NCI-H1048 (cell line): ENCODE measurements around the gene POU5F1.
"Not testable (repeated sequence)": the region's sequence is repeated elsewhere in the genome, so short reads cannot be mapped to it uniquely, and the experiment has no call there.

Experiments
- DNase-seq: peaks from one replicate; lab custom pipeline; 2025; lab: John Stamatoyannopoulos, UW

Gene POU5F1

DNA sequence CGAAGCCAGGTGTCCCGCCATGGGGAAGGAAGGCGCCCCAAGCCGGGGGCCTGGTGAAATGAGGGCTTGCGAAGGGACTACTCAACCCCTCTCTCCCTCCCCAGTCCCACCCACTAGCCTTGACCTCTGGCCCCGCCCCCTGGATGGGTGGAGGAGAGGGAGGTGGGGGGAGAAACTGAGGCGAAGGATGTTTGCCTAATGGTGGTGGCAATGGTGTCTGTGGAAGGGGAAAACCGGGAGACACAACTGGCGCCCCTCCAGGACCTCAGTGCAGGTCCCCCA is at the start of gene POU5F1:
TSS of gene POU5F1 (minus strand) at position 83 of the 282 bp plus-strand sequence. CDS start at position 21, 62 bp downstream.
- DNase-seq = no peak

GRCh38 chr6:31216208-31216898 is 45.9 kb upstream of the POU5F1 start:
- DNase-seq = no peak

- DNase-seq = not testable (repeated sequence)
Observed at GRCh38 chr6:31215216-31215615, 44.7 kb upstream of the POU5F1 start.

DNA sequence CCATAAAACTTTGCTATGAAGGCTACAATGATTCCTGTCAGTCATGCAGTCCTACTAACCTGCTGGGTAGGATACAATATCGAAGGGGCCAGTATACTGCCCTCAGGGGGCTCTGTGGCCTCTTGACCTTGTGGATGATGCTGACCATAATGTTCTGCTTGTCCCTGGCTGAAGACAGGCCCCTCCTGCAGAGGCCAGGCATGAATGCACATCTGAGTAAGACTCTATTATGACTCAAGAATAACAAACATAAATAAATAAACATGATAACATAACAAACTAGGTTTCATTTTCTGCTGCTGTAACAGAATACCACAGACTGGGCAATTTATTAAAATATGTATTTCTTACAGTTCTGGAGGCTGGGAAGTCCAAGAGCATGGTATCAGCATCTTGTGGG is 44.0 kb upstream of the POU5F1 start:
- no peak for DNase-seq

DNA sequence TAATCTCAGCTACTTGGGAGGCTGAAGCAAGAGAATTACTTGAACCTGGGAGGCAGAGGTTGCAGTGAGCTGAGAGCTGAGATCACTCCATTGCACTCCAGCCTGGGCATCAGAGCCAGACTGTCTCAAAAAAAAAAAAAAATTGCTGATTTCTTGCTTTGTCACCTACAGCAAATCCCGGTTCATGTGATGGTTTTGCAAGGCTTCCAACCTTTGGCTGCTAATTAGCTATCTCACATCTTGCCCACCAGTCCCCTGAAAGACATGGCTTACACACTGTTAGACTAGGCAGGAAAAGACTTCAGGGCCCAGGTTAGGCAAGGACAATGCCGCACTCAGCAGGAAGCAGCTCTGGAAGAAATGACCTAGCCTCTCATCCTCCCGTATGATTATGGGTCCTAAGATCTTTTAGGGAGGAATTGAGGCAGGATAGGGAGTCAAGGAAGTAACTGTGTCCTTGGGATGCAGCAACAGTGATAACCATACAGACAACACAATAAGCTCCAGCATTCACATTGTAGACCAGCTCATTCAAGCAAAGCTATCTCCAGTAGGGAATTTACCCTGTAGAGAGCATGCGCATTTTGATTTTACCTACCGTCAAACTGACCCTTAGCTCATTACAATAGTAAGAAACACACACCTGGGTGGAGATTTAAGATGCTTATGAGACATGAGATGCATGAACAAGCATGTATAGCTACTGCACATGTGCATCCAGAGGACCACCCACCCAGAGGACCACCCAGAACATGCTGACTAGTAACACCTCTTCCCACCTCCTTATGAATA is 40.5 kb upstream of the POU5F1 start:
- DNase-seq = no peak

GRCh38 chr6:31210123-31210522 is 39.6 kb upstream of the POU5F1 start:
- no peak for DNase-seq

- DNase-seq = no peak
Observed at GRCh38 chr6:31209137-31209536, 38.7 kb upstream of the POU5F1 start.

DNA sequence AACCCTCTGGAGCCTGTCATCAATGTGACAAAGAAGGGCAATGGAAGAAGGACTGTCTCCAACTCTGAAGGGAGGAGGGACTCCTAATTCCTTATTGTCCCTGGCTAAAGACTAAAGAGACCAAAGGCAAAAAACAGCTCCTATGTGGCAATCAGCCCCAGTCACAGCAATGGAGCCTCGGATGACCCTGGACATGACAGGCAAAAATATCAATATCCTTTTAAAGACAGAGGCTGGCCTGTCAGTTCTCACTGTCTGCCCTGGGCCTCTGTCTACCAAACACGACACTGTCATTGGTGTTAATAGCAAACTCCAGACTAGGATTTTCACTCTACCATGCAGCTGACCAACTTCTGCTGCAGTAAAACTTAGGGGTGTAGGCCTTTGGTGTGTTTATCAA is 38.0 kb upstream of the POU5F1 start:
- no peak for DNase-seq

- DNase-seq = no peak
Observed at GRCh38 chr6:31205638-31206037, 35.2 kb upstream of the POU5F1 start.

- DNase-seq = no peak
Observed at GRCh38 chr6:31204751-31205145, 34.3 kb upstream of the POU5F1 start.

DNA sequence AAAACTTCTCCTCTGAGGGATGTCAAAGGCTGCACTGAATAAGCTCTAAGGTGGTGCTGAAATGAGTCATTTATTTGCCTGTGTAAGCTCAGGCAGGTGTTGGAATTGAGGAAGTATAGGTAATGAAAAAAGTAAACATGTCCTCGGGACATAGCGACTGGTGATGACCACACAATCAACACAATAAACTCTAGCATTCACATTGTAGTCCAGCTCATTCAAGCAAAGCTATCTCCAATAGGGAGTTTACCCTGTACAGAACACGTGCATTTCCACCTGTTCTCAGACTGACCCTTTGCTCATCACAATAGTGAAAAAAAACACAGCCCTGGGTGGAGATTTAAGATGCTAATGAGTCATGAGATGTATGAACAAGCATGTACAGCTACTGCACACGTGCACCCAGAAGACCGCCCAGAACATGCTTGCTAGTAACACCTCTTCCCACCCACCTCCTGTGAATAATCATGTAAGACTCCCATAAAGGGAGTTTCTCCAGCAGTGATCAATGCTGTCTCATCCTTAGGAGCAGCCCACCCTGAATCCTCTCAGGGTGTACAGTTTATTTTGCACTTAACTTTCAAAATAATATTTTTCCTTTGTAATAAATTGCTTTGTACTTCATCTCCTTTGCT is 33.0 kb upstream of the POU5F1 start:
- peak; percentile 56 for DNase-seq

DNA sequence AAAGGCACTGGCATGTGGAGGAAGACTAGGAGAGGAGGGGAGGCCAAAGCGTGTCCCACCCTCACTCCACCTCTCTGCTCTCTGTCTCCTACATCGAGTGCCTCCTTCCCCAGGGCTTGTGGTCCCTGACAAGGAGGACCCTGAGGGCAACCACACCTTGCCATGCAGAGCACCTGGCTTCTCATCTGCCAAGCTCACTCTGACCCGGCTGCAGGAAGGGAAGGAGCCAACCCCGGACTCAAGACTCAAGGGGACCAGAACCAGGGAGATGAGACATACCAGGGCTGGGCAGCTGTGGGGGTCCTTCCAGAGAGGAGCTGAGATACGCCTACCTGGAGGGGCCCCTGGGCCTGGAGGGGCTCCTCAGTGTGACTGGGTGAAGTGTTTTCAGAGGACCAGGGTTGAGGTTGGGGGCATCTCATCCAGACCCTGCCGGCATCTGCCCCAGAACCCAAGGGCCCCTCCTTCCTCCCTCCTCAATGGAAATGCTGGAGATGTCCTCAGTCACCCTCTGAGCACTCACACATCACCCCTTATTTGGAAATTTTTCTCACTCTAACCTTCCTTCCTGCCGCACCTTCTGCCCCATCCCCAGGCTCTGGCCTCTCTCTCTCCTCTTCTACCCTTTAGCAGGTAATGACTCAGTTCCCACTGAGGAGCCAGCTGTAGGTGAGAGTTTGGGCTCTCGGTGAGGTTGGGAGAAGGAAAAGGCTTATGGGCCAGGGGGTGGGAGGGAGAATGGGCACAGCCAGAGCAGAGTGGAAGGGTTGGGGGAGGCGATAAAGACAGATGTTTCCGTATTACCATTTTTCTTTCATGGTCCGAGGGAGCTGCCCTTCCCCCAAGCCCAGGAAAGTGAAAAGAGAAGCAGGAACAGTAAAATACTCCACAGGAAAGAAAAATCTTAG is 32.0 kb upstream of the POU5F1 start:
- DNase-seq = no peak

DNA sequence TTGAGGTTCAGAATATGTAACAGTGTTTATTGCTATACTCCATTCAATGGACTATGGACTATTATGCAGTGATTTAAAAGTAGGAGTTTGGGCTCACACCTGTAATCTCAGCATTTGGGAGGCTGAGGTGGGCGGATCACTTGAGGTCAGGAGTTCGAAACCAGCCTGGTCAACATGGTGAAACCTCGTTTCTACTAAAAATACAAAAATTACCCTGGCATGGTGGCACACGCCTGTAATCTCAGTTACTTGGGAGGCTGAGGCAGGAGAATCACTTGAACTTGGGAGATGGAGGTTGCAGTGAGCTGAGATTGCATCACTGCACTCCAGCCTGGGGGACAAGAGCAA is 28.6 kb upstream of the POU5F1 start:
- not testable (repeated sequence) for DNase-seq

GRCh38 chr6:31197559-31198305 is 27.2 kb upstream of the POU5F1 start:
- peak; percentile 87 for DNase-seq

DNA sequence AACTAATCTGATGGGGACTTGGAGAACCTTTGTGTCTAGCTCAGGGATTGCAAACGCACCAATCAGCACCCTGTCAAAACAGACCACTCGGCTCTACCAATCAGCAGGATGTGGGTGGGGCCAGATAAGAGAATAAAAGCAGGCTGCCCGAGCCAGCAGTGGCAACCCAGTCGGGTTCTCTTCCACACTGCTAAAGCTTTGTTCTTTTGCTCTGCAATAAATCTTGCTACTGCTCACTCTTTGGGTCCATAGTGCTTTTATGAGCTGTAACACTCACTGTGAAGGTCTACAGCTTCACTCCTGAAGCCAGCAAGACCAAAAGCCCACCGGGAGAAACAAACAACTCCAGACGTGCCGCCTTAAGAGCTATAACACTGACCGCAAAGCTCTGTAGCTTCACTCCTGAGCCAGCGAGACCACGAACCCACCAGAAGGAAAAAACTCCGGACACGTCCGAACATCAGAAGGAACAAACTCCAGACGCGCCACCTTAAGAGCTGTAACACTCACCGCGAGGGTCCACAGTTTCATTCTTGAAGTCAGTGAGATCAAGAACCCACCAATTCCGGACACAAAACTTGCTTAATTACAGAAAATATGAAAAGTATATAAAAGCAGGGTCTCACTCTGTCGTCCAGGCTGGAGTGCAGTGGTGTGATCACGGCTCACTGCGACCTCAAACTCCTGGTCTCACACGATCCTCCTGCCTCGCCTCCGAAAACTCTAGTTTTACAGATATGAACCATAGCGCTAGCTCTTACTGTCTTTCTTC is 26.0 kb upstream of the POU5F1 start:
- not testable (repeated sequence) for DNase-seq

DNA sequence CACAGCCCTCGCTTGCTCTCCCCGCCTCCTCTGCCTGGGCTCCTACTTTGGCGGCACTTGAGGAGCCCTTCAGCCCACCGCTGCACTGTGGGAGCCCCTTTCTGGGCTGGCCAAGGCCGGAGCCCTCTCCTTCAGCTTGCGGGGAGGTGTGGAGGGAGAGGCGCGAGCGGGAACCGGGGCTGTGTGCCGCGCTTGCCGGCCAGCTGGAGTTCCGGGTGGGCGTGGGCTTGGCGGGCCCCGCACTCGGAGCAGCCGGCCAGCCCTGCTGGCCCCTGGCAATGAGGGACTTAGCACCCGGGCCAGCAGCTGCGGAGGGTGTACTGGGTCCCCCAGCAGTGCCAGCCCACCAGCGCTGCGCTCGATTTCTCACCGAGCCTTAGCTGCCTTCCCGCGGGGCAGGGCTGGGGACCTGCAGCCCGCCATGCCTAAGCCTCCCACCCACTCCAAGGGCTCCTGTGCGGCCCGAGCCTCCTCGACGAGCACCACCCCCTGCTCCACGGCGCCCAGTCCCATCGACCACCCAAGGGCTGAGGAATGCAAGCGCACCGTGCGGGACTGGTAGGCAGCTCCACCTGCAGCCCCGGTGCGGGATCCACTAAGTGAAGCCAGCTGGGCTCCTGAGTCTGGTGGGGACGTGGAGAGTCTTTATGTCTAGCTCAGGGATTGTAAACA is 25.0 kb upstream of the POU5F1 start:
- DNase-seq = not testable (repeated sequence)

- no peak for DNase-seq
Observed at GRCh38 chr6:31194061-31194834, 23.8 kb upstream of the POU5F1 start.

- DNase-seq = no peak
Observed at GRCh38 chr6:31193206-31193605, 22.7 kb upstream of the POU5F1 start.

- not testable (repeated sequence) for DNase-seq
Observed at GRCh38 chr6:31192431-31193105, 22.1 kb upstream of the POU5F1 start.
